ENCODE data around the gene ULK1. TPM values are rescaled to one million over a fixed set of nuclear protein-coding genes. Genes with fewer than 3 reads are reported as not detected.

ULK1 gene
- total RNA-seq, 1 experiment from 2014 or later = 3.0 TPM

DNA sequence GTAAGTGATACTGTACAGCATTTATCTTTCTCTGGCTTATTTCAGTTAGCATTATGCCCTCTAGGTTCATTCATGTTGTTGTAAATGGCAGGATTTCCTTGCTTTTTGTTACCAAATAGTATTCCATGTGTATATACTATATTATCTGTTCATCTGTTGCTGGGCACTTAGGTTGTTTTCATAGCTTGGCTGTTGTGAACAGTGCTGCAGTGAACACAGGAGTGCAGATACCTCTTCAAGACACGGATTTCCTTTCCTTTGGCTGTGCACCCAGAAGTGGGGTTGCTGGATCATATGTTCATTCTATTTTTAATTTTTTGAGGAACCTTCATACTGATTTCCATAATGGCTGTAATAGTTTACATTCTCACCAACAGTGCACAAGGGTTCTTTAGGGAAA lies 76.8 kb downstream of the ULK1 start:
- no peak for DNase-seq (ENCODE audit: low read depth)

Other genes starting within 250 kb of the ULK1 start
- gene SFSWAP, start 183.5 kb upstream of the ULK1 start, total RNA-seq (2014; rRNA removed; shearing (Covaris generic)) = 18.0 and 19.6 TPM in 2 replicates
- 48.7 and 50.9 TPM in 2 replicates for gene MMP17, start 66.2 kb upstream of the ULK1 start, total RNA-seq (2014; rRNA removed; shearing (Covaris generic))
- 9.5 and 10.8 TPM in 2 replicates for gene PUS1, start 34.7 kb downstream of the ULK1 start, total RNA-seq (2014; rRNA removed; shearing (Covaris generic))
- 3.7 TPM in 2 replicates for gene EP400, start 55.3 kb downstream of the ULK1 start, total RNA-seq (2014; rRNA removed; shearing (Covaris generic))
- 3.0 and 4.5 TPM in 2 replicates for gene DDX51, start 249.7 kb downstream of the ULK1 start, total RNA-seq (2014; rRNA removed; shearing (Covaris generic))
- gene NOC4L, start 249.8 kb downstream of the ULK1 start, total RNA-seq (2014; rRNA removed; shearing (Covaris generic)) = 9.3 and 14.8 TPM in 2 replicates